ENCODE results near the gene FUOM.

DNA sequence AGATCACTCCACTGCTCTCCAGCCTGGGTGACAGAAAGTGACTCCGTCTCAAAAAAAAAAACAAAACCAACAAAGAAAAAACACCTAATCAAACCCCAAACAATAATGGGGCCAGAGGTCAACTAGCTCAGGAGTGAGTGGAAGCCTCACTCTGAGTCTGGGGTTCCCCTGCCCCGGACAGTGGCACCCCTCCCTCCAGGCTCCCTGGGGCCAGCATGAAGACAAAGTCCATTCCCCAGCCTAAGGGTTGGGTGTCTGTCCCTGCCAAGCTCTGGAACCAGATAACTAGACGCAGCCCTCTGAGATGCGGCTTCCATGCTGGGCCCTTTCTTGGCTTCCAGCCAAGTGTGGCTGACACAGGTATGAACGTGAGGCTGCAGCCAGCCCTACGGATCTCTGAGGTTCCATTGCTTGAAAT lies 1.7 kb upstream of the FUOM start:
- TF ChIP-seq, protein P1, sequence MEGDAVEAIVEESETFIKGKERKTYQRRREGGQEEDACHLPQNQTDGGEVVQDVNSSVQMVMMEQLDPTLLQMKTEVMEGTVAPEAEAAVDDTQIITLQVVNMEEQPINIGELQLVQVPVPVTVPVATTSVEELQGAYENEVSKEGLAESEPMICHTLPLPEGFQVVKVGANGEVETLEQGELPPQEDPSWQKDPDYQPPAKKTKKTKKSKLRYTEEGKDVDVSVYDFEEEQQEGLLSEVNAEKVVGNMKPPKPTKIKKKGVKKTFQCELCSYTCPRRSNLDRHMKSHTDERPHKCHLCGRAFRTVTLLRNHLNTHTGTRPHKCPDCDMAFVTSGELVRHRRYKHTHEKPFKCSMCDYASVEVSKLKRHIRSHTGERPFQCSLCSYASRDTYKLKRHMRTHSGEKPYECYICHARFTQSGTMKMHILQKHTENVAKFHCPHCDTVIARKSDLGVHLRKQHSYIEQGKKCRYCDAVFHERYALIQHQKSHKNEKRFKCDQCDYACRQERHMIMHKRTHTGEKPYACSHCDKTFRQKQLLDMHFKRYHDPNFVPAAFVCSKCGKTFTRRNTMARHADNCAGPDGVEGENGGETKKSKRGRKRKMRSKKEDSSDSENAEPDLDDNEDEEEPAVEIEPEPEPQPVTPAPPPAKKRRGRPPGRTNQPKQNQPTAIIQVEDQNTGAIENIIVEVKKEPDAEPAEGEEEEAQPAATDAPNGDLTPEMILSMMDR (IDR thresholded peaks at IDR 0.05; ENCODE audit: insufficient read depth, low read length), result no peak
- TF ChIP-seq POLR2AphosphoS5 (IDR thresholded peaks at IDR 0.05; ENCODE audit: low read depth), result no peak
